HG03066 (cell line): ENCODE measurements around the gene MARCO.
A peak's percentile ranks its signal among the peaks of the same experiment; 100 is the strongest.

Experiments used
- ATAC-seq: cut with Tn5 transposase; IDR thresholded peaks from one replicate; pipeline ENCODE4 v1.9.1; 2021; ENCODE audit warnings: low read depth; ENCODE audit not compliant: unreplicated experiment

Gene MARCO

GRCh38 chr2:118973542-118973951, 31.6 kb downstream of the MARCO start:
- ATAC-seq: no peak

- no peak for ATAC-seq
These were observed 32.4 kb downstream of the MARCO start for GRCh38 chr2:118974103-118974993.

- ATAC-seq: no peak
These were observed 33.1 kb downstream of the MARCO start for GRCh38 chr2:118975133-118975532.

GRCh38 chr2:118978064-118978463, 36.1 kb downstream of the MARCO start:
- no peak for ATAC-seq

GRCh38 chr2:118979152-118979861, 37.3 kb downstream of the MARCO start:
- no peak for ATAC-seq

- ATAC-seq: no peak
These were observed 38.0 kb downstream of the MARCO start for GRCh38 chr2:118980022-118980421.

GRCh38 chr2:118980573-118980972, 38.6 kb downstream of the MARCO start:
- ATAC-seq: no peak

GRCh38 chr2:118981632-118982031, 39.6 kb downstream of the MARCO start:
- no peak for ATAC-seq

GRCh38 chr2:118982039-118982438, 40.0 kb downstream of the MARCO start:
- no peak for ATAC-seq

GRCh38 chr2:118983133-118983532, 41.1 kb downstream of the MARCO start:
- ATAC-seq: no peak

GRCh38 chr2:118983915-118984314, 41.9 kb downstream of the MARCO start:
- no peak for ATAC-seq

GRCh38 chr2:118986738-118987137, 44.7 kb downstream of the MARCO start:
- no peak for ATAC-seq

GRCh38 chr2:118987886-118988285, 45.9 kb downstream of the MARCO start:
- ATAC-seq: no peak

- ATAC-seq: no peak
These were observed 46.7 kb downstream of the MARCO start for GRCh38 chr2:118988706-118989105.

GRCh38 chr2:118989481-118989880, 47.5 kb downstream of the MARCO start:
- peak; percentile 45 for ATAC-seq

- ATAC-seq: no peak
These were observed 49.0 kb downstream of the MARCO start for GRCh38 chr2:118990757-118991545.

GRCh38 chr2:118991554-118991953, 49.6 kb downstream of the MARCO start:
- no peak for ATAC-seq

GRCh38 chr2:118992740-118993391, 50.9 kb downstream of the MARCO start:
- no peak for ATAC-seq

- no peak for ATAC-seq
These were observed 51.4 kb downstream of the MARCO start for GRCh38 chr2:118993392-118993752.

GRCh38 chr2:118994172-118994700, 52.2 kb downstream of the MARCO start:
- ATAC-seq: no peak
